Measurements from ENCODE around the gene QRFP.

The QRFP gene

DNA sequence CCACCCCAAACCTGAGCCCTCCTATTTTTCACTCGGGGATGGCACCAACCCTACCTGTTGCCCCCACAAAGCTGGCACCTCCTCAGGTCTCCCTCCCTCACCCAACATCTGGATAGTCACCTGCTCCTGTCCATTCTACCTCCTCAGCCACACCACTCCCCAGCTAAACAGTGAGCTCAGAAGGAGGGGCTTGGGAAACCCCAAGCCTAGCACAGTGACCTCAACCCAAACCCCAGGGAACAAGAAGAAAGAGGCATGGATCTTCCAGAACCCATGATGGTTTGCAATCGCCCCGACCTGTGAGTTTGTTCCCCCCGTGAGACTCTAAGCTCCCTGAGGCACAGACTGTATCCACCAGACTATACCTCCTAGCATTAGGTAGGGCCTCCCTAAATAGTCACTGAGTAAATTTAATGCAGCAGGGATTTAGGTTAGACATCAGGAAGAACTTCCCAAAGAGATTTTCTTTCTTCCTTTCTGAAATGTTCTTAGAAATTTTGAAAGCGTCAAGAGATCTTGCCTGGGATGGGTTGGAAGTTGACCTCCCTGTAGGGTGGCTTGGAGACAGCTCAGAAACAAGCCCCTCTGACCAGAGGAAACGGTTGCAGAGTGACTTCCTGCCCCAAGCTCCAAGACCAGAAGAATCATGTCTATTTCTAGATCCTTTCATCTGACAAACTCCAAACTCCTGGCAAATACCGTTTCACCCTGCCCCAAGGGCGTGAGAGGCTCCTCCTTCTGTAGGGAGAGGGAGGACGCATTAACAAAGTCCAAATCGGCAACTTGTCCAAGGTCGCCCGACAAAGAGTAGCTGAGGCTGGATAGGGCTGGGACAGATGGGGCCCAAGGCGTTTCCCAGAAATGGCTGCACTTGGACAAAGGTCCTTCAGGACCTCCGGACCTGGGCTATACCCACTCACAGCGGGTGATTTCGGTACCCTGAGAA, 38.4 kb upstream of the QRFP start:
- no peaks in the 10 kb centered on the region for H4K20me1 ChIP-seq (ENCODE audit: low read depth, low read length)
- no peaks in the 10 kb centered on the region for H3K9me3 ChIP-seq (ENCODE audit: insufficient read depth, low read length)
- H2AFZ ChIP-seq (ENCODE audit: low read depth, low read length, severe bottlenecking): no peak overlapping the region
- no peaks in the 10 kb centered on the region for H3K27me3 ChIP-seq (ENCODE audit: low read length)
- H3F3A ChIP-seq (ENCODE audit: insufficient read depth): no peaks in the 10 kb centered on the region
- no peak overlapping the region for H3K4me3 ChIP-seq (ENCODE audit: insufficient read depth, low read length, poor library complexity, severe bottlenecking)
- no peaks in the 10 kb centered on the region for H3K79me2 ChIP-seq (ENCODE audit: insufficient read depth, low read length)
- H3K27ac ChIP-seq (ENCODE audit: low read depth, low read length): no peak overlapping the region
- no peak for TF ChIP-seq EZH2phosphoT487 (conservative IDR thresholded peaks at IDR 0.05; ENCODE audit: low read length)
- no peak for TF ChIP-seq CTCF (IDR thresholded peaks at IDR 0.05; ENCODE audit: insufficient read depth, low read length, poor library complexity, severe bottlenecking)
- H3K36me3 ChIP-seq (ENCODE audit: low read length): no peaks in the 10 kb centered on the region
- H3K4me2 ChIP-seq (ENCODE audit: low read depth, low read length, poor library complexity, severe bottlenecking): no peak overlapping the region
- H3K9ac ChIP-seq (ENCODE audit: low read length): no peak overlapping the region
- H3K9me2 ChIP-seq (replicated peaks; ENCODE audit: insufficient read depth, low read length): no peaks in the 10 kb centered on the region

DNA sequence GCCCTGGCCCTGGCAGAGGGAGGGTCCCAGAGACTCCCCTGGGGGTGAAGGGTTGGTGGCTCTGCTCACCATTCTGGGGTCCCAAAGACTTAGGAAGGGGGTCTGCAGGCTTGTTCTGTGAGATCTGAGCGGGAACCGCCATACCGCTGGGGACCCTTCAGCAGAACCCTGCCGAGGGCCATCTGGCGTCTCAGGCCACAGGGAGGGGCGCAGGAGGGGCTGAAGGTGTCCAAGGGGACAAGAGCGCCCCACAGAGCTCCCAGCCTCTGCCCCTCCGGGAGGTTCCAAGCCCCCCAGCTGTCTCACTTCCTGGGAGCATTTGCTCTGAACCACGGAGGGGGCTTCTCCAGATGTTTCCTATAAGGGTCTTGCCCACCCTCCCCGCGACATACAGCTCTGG, 37.6 kb upstream of the QRFP start:
- H3K4me3 ChIP-seq (ENCODE audit: insufficient read depth, low read length, poor library complexity, severe bottlenecking): no peak overlapping the region
- TF ChIP-seq EZH2phosphoT487 (conservative IDR thresholded peaks at IDR 0.05; ENCODE audit: low read length) (no peak), CTCF (IDR thresholded peaks at IDR 0.05; ENCODE audit: insufficient read depth, low read length, poor library complexity, severe bottlenecking) (no peak)
- no peaks in the 10 kb centered on the region for H3K36me3 ChIP-seq (ENCODE audit: low read length)
- H3K9ac ChIP-seq (ENCODE audit: low read length): no peak overlapping the region
- no peaks in the 10 kb centered on the region for H3K9me3 ChIP-seq (ENCODE audit: insufficient read depth, low read length)
- no peaks in the 10 kb centered on the region for H3K27me3 ChIP-seq (ENCODE audit: low read length)
- no peak overlapping the region for H3K4me2 ChIP-seq (ENCODE audit: low read depth, low read length, poor library complexity, severe bottlenecking)
- H2AFZ ChIP-seq (ENCODE audit: low read depth, low read length, severe bottlenecking): no peak overlapping the region
- no peaks in the 10 kb centered on the region for H4K20me1 ChIP-seq (ENCODE audit: low read depth, low read length)
- H3F3A ChIP-seq (ENCODE audit: insufficient read depth): no peaks in the 10 kb centered on the region
- no peaks in the 10 kb centered on the region for H3K9me2 ChIP-seq (replicated peaks; ENCODE audit: insufficient read depth, low read length)
- H3K27ac ChIP-seq (ENCODE audit: low read depth, low read length): no peak overlapping the region
- no peaks in the 10 kb centered on the region for H3K79me2 ChIP-seq (ENCODE audit: insufficient read depth, low read length)

GRCh38 chr9:130933114-130934046, 36.8 kb upstream of the QRFP start:
- Histone ChIP-seq H3K9ac (ENCODE audit: low read length) (no peak overlapping the region), H3K4me3 (ENCODE audit: insufficient read depth, low read length, poor library complexity, severe bottlenecking) (no peak overlapping the region), H3K9me2 (replicated peaks; ENCODE audit: insufficient read depth, low read length) (no peaks in the 10 kb centered on the region), H3K27me3 (ENCODE audit: low read length) (no peaks in the 10 kb centered on the region), H3K27ac (ENCODE audit: low read depth, low read length) (no peak overlapping the region), H4K20me1 (ENCODE audit: low read depth, low read length) (no peaks in the 10 kb centered on the region), H3K36me3 (ENCODE audit: low read length) (no peaks in the 10 kb centered on the region), H3K79me2 (ENCODE audit: insufficient read depth, low read length) (no peaks in the 10 kb centered on the region), H2AFZ (ENCODE audit: low read depth, low read length, severe bottlenecking) (no peak overlapping the region), H3F3A (ENCODE audit: insufficient read depth) (no peaks in the 10 kb centered on the region), H3K4me2 (ENCODE audit: low read depth, low read length, poor library complexity, severe bottlenecking) (no peak overlapping the region), H3K9me3 (ENCODE audit: insufficient read depth, low read length) (no peaks in the 10 kb centered on the region)
- TF ChIP-seq EZH2phosphoT487 (conservative IDR thresholded peaks at IDR 0.05; ENCODE audit: low read length) (no peak), CTCF (IDR thresholded peaks at IDR 0.05; ENCODE audit: insufficient read depth, low read length, poor library complexity, severe bottlenecking) (no peak)

All from SU-DHL-6 (cell line).